SK-N-SH (cell line): ENCODE data around the gene GALNT12. TPM values are rescaled to one million over a fixed set of nuclear protein-coding genes. Genes with fewer than 3 reads are reported as not detected.

Source experiments
- CTCF ChIA-PET: fragments of 300-600, 350-600 bp; formaldehyde crosslinking; extraction: SDS; loops from one replicate; lab custom pipeline; 2021; lab: Yijun Ruan, JAX
- POLR2A ChIA-PET: fragments of 350-600 bp; sonication (Branson Sonifier 250); formaldehyde crosslinking; extraction: SDS; loops from one replicate; lab custom pipeline; 2020; ENCODE audit warnings: antibody characterized with exemption, inconsistent platforms; lab: Yijun Ruan, JAX
- DNase-seq: peaks from one replicate; pipeline ENCODE4 v3.0.0; 2012
- H2AFZ ChIP-seq: fragments of 200-600 bp; sonication (generic); 2 replicates; pipeline ENCODE4 v1.8.1; 2016; ENCODE audit warnings: antibody characterized with exemption, mild to moderate bottlenecking, low read depth
- H3F3A ChIP-seq: fragments of 200-600 bp; sonication (generic); replicated peaks from 2 replicates; pipeline ENCODE3; 2016; ENCODE audit warnings: antibody characterized with exemption, mild to moderate bottlenecking; ENCODE audit not compliant: insufficient read depth
- H3K27ac ChIP-seq, 2 experiments: fragments of 200-500 bp in 1 of 2; fragments of 200-600 bp in 1 of 2; sonication (Bioruptor generic) in 1 of 2; sonication (generic), shearing (Covaris generic) in 1 of 2; 2 replicates each; pipeline versions ENCODE4 v1.5.1 to v1.6.1; 2014 to 2016; ENCODE audit warnings: low read depth in 2 of 2, inconsistent platforms in 1 of 2, low read length in 1 of 2, mild to moderate bottlenecking in 1 of 2, mixed read lengths in 1 of 2
- H3K27me3 ChIP-seq: fragments of 200-600 bp; sonication (generic), shearing (Covaris generic); 2 replicates; pipeline ENCODE4 v1.6.1; 2016; ENCODE audit warnings: mixed run types; ENCODE audit not compliant: insufficient read depth
- H3K36me3 ChIP-seq, 2 experiments: fragments of 200-500 bp in 1 of 2; fragments of 200-600 bp in 1 of 2; sonication (Bioruptor generic) in 1 of 2; sonication (generic) in 1 of 2; replicated peaks in 1 of 2; 2 replicates each; pipeline versions ENCODE3 to v1.5.1; 2014 to 2016; ENCODE audit warnings: low read length in 1 of 2, mild to moderate bottlenecking in 1 of 2; ENCODE audit not compliant: insufficient read depth in 2 of 2, control insufficient read depth in 1 of 2
- H3K4me1 ChIP-seq, 2 experiments: fragments of 200-500 bp in 1 of 2; fragments of 200-600 bp in 1 of 2; sonication (Bioruptor generic) in 1 of 2; sonication (generic), shearing (Covaris generic) in 1 of 2; 2 replicates each; pipeline versions ENCODE4 v1.5.1 to v1.6.1; 2014 to 2016; ENCODE audit warnings: low read depth in 1 of 2, low read length in 1 of 2, mixed run types in 1 of 2; ENCODE audit not compliant: insufficient read depth in 2 of 2, control insufficient read depth in 1 of 2
- H3K4me2 ChIP-seq: fragments of 200-600 bp; sonication (generic), shearing (Covaris generic); 2 replicates; pipeline ENCODE4 v1.6.1; 2017; ENCODE audit warnings: mixed run types
- H3K4me3 ChIP-seq, 2 experiments: fragments of 200-500 bp in 1 of 2; fragments of 200-600 bp in 1 of 2; sonication (Bioruptor generic) in 1 of 2; sonication (generic), shearing (Covaris generic) in 1 of 2; 2 replicates each; pipeline versions ENCODE4 v1.5.1 to v1.8.1; 2014 to 2016; ENCODE audit warnings: low read depth in 2 of 2, inconsistent platforms in 1 of 2, low read length in 1 of 2, mild to moderate bottlenecking in 1 of 2, mixed read lengths in 1 of 2, moderate library complexity in 1 of 2
- H3K79me2 ChIP-seq: fragments of 200-600 bp; sonication (generic); 2 replicates; pipeline ENCODE4 v1.8.1; 2017; ENCODE audit warnings: mild to moderate bottlenecking; ENCODE audit not compliant: insufficient read depth
- H3K9ac ChIP-seq: fragments of 200-600 bp; sonication (generic); 2 replicates; pipeline ENCODE4 v1.6.1; 2017; ENCODE audit warnings: mixed run types
- H3K9me2 ChIP-seq: fragments of 200-600 bp; sonication (generic); 2 replicates; pipeline ENCODE4 v1.6.1; 2017; ENCODE audit warnings: mixed run types
- H3K9me3 ChIP-seq: fragments of 200-600 bp; sonication (generic); 2 replicates; pipeline ENCODE4 v1.6.1; 2017; ENCODE audit warnings: mixed run types, mild to moderate bottlenecking, moderate library complexity
- H4K20me1 ChIP-seq: fragments of 200-600 bp; sonication (generic); 2 replicates; pipeline ENCODE4 v1.6.1; 2017; ENCODE audit warnings: mild to moderate bottlenecking, mixed run types; ENCODE audit not compliant: insufficient read depth
- CHD2 ChIP-seq: fragments of 150-350 bp; IDR thresholded peaks from 2 replicates; pipeline ENCODE4 v1.6.1; 2018; ENCODE audit warnings: low read length; ENCODE audit not compliant: partially characterized antibody
- EP300 ChIP-seq, 2 experiments: IDR thresholded peaks; 2 replicates each; pipeline versions ENCODE4 v1.4.0 to v1.6.1; 2012; ENCODE audit warnings: borderline replicate concordance in 1 of 2, low read depth in 1 of 2, low read length in 1 of 2
- IRF3 ChIP-seq: fragments of 150-350 bp; IDR thresholded peaks from 2 replicates; pipeline ENCODE4 v1.6.1; 2016; ENCODE audit warnings: mild to moderate bottlenecking, low read depth, low read length
- MXI1 ChIP-seq: IDR thresholded peaks from 2 replicates; pipeline ENCODE4 v1.6.1; 2012; ENCODE audit warnings: mild to moderate bottlenecking, low read depth, low read length, improper control_type of control experiment
- POLR2AphosphoS5 ChIP-seq: IDR thresholded peaks from 2 replicates; pipeline ENCODE4 v1.6.1; 2012; ENCODE audit warnings: low read depth, low read length
- RFX5 ChIP-seq: IDR thresholded peaks from 2 replicates; pipeline ENCODE4 v1.6.1; 2012; ENCODE audit warnings: mild to moderate bottlenecking, improper control_type of control experiment, low read length
- RXRA ChIP-seq: IDR thresholded peaks from 2 replicates; pipeline ENCODE4 v1.4.0; 2012; ENCODE audit warnings: low read depth, mild to moderate bottlenecking, borderline replicate concordance
- SMC3 ChIP-seq: IDR thresholded peaks from 2 replicates; pipeline ENCODE4 v1.6.1; 2012; ENCODE audit warnings: low read depth, low read length, improper control_type of control experiment
- TAF1 ChIP-seq: IDR thresholded peaks from 2 replicates; pipeline ENCODE4 v1.6.1; 2012; ENCODE audit warnings: low read depth, mild to moderate bottlenecking, low read length, moderate library complexity, borderline replicate concordance
- USF2 ChIP-seq: fragments of 150-350 bp; IDR thresholded peaks from 2 replicates; pipeline ENCODE4 v1.6.1; 2017; ENCODE audit warnings: antibody characterized with exemption, low read length, low read depth, borderline replicate concordance
- YY1 ChIP-seq: IDR thresholded peaks from 2 replicates; pipeline ENCODE4 v1.4.0; 2012; ENCODE audit warnings: low read depth, mild to moderate bottlenecking
- WGBS: methylation state at CpG from one replicate; pipeline ENCODE4 v1.1.6; 2017; ENCODE audit warnings: low lambda C conversion rate; 5-methylcytosine and 5-hydroxymethylcytosine counted together
- polyA plus RNA-seq, 3 experiments: library from polyadenylated mRNA; depleted of rRNA; stranded (reverse); fragments of >200 nt; gene quantifications; 2 replicates each; pipeline ENCODE4 v1.2.3, GENCODE V29; 2012
- TF ChIP-seq, protein P1 (sequence below): IDR thresholded peaks from 2 replicates; pipeline ENCODE4 v1.4.0; 2012; ENCODE audit warnings: low read depth, borderline replicate concordance
- TF ChIP-seq, protein P2 (sequence below): IDR thresholded peaks from 2 replicates; pipeline ENCODE4 v1.6.1; 2012; ENCODE audit warnings: mild to moderate bottlenecking, low read depth, low read length, moderate library complexity
- TF ChIP-seq, protein P3 (sequence below): fragments of 200-600 bp; sonication (generic); IDR thresholded peaks from 2 replicates; pipeline ENCODE4 v1.6.1; 2017; ENCODE audit warnings: antibody characterized with exemption, mild to moderate bottlenecking, moderate library complexity
- TF ChIP-seq, protein P4 (sequence below): IDR thresholded peaks from 2 replicates; pipeline ENCODE4; 2012

Gene GALNT12
- polyA plus RNA-seq, 1 of the 3 experiments (the other 2 are of a cell fraction): 7.4 TPM

- Histone ChIP-seq H3K36me3 (no peaks in the 10 kb centered on the region), H3F3A (no peaks in the 10 kb centered on the region), H3K4me3 (no peak overlapping the region), H3K79me2 (no peaks in the 10 kb centered on the region), H4K20me1 (no peaks in the 10 kb centered on the region), H3K27me3 (no peaks in the 10 kb centered on the region), H3K4me1 (no peaks in the 10 kb centered on the region), H2AFZ (no peak overlapping the region), H3K9ac (no peak overlapping the region), H3K4me2 (no peak overlapping the region), H3K9me3 (no peaks in the 10 kb centered on the region), H3K27ac (no peak overlapping the region), H3K9me2 (no peaks in the 10 kb centered on the region)
- ChIA-PET POLR2A (no interaction called here), CTCF (interaction anchor here (1.7 to 2.0 kb wide), 2 partner anchors 55 to 310 kb away, joined by 5 to 6 read pairs; no protein-coding TSS in a partner anchor)
- WGBS: 92% methylated on average over 5 of the region's 5 CpGs
- no peak for DNase-seq
- no peak for TF ChIP-seq EP300 (IDR thresholded peaks at IDR 0.05; ENCODE audit: borderline replicate concordance in 1 of 2, low read depth in 1 of 2, low read length in 1 of 2)
- no peak for TF ChIP-seq IRF3
- no peak for TF ChIP-seq CHD2
- TF ChIP-seq POLR2AphosphoS5: no peak
- TF ChIP-seq YY1: no peak
- no peak for TF ChIP-seq USF2
- TF ChIP-seq, protein P1, sequence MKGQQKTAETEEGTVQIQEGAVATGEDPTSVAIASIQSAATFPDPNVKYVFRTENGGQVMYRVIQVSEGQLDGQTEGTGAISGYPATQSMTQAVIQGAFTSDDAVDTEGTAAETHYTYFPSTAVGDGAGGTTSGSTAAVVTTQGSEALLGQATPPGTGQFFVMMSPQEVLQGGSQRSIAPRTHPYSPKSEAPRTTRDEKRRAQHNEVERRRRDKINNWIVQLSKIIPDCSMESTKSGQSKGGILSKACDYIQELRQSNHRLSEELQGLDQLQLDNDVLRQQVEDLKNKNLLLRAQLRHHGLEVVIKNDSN: no peak
- no peak for TF ChIP-seq SMC3
- TF ChIP-seq MXI1: no peak
- no peak for TF ChIP-seq RFX5
- no peak for TF ChIP-seq TAF1
- TF ChIP-seq, protein P2, sequence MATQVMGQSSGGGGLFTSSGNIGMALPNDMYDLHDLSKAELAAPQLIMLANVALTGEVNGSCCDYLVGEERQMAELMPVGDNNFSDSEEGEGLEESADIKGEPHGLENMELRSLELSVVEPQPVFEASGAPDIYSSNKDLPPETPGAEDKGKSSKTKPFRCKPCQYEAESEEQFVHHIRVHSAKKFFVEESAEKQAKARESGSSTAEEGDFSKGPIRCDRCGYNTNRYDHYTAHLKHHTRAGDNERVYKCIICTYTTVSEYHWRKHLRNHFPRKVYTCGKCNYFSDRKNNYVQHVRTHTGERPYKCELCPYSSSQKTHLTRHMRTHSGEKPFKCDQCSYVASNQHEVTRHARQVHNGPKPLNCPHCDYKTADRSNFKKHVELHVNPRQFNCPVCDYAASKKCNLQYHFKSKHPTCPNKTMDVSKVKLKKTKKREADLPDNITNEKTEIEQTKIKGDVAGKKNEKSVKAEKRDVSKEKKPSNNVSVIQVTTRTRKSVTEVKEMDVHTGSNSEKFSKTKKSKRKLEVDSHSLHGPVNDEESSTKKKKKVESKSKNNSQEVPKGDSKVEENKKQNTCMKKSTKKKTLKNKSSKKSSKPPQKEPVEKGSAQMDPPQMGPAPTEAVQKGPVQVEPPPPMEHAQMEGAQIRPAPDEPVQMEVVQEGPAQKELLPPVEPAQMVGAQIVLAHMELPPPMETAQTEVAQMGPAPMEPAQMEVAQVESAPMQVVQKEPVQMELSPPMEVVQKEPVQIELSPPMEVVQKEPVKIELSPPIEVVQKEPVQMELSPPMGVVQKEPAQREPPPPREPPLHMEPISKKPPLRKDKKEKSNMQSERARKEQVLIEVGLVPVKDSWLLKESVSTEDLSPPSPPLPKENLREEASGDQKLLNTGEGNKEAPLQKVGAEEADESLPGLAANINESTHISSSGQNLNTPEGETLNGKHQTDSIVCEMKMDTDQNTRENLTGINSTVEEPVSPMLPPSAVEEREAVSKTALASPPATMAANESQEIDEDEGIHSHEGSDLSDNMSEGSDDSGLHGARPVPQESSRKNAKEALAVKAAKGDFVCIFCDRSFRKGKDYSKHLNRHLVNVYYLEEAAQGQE: no peak
- TF ChIP-seq RXRA: no peak
- TF ChIP-seq, protein P3, sequence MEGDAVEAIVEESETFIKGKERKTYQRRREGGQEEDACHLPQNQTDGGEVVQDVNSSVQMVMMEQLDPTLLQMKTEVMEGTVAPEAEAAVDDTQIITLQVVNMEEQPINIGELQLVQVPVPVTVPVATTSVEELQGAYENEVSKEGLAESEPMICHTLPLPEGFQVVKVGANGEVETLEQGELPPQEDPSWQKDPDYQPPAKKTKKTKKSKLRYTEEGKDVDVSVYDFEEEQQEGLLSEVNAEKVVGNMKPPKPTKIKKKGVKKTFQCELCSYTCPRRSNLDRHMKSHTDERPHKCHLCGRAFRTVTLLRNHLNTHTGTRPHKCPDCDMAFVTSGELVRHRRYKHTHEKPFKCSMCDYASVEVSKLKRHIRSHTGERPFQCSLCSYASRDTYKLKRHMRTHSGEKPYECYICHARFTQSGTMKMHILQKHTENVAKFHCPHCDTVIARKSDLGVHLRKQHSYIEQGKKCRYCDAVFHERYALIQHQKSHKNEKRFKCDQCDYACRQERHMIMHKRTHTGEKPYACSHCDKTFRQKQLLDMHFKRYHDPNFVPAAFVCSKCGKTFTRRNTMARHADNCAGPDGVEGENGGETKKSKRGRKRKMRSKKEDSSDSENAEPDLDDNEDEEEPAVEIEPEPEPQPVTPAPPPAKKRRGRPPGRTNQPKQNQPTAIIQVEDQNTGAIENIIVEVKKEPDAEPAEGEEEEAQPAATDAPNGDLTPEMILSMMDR: no peak
- TF ChIP-seq, protein P4, sequence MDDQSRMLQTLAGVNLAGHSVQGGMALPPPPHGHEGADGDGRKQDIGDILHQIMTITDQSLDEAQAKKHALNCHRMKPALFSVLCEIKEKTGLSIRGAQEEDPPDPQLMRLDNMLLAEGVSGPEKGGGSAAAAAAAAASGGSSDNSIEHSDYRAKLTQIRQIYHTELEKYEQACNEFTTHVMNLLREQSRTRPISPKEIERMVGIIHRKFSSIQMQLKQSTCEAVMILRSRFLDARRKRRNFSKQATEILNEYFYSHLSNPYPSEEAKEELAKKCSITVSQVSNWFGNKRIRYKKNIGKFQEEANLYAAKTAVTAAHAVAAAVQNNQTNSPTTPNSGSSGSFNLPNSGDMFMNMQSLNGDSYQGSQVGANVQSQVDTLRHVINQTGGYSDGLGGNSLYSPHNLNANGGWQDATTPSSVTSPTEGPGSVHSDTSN: no peak
Observed at GRCh38 chr9:98830554-98830953, 23.1 kb downstream of the GALNT12 start.
